ENCODE measurements around the gene NHP2.

GRCh38 chr5:178202541-178202940 lies 48.9 kb upstream of the NHP2 start:
- TF ChIP-seq CTCF (IDR thresholded peaks at IDR 0.05) (no peak), POLR2A (IDR thresholded peaks at IDR 0.05) (no peak)

All from esophagus squamous epithelium (tissue), 4 donors.